Measurements from ENCODE around the gene SAXO1. TPM values are rescaled to one million over a fixed set of nuclear protein-coding genes. Genes with fewer than 3 reads are reported as not detected.

SAXO1 gene
- polyA plus RNA-seq, 3 donors, result not detected

DNA sequence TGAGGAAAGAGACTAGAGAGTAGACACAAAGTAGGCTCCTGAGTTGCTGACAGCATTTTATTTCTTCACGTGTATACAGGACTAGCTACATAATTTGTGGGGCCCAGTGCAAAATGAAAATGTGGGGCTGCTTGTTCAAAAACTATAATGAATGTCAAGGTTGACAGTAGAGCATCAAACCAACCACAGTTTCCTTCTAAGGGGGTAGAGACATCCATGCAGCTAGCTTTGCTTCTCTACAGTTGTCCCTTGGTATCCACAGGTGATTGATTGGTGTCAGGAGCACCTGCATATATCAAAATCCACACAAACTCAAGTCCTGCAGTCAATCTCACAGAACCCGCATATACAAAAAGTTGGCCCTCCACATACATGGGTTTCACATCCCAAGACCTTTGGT, 129.6 kb downstream of the SAXO1 start:
- H3K27ac ChIP-seq (ENCODE audit: low read depth in 1 of 2, low read length in 2 of 2), result no peak overlapping the region
- Mint-ChIP-seq H3K4me1 (no peaks in the 10 kb centered on the region), H3K9me3 (peaks cover 2 to 20% (median 3%) of the 10 kb centered on the region in 7 donors), H3K36me3 (no peaks in the 10 kb centered on the region), H3K4me3 (no peak overlapping the region), H3K27ac (no peak overlapping the region), H3K27me3 (ENCODE audit: low read depth in 3 of 3) (peaks cover 0 to 6% (median 0%) of the 10 kb centered on the region in 3 donors)
- H2AFZ ChIP-seq (ENCODE audit: insufficient read depth, low read depth, low read length, poor library complexity, severe bottlenecking), result no peak overlapping the region
- 100% methylated on average over 1 of the region's 2 CpGs for WGBS (ENCODE audit: insufficient coverage)
- DNase-seq, result no peak
- TF ChIP-seq, protein P1, sequence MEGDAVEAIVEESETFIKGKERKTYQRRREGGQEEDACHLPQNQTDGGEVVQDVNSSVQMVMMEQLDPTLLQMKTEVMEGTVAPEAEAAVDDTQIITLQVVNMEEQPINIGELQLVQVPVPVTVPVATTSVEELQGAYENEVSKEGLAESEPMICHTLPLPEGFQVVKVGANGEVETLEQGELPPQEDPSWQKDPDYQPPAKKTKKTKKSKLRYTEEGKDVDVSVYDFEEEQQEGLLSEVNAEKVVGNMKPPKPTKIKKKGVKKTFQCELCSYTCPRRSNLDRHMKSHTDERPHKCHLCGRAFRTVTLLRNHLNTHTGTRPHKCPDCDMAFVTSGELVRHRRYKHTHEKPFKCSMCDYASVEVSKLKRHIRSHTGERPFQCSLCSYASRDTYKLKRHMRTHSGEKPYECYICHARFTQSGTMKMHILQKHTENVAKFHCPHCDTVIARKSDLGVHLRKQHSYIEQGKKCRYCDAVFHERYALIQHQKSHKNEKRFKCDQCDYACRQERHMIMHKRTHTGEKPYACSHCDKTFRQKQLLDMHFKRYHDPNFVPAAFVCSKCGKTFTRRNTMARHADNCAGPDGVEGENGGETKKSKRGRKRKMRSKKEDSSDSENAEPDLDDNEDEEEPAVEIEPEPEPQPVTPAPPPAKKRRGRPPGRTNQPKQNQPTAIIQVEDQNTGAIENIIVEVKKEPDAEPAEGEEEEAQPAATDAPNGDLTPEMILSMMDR (IDR thresholded peaks at IDR 0.05), result no peak
- no peaks in the 10 kb centered on the region for H4K20me1 ChIP-seq (ENCODE audit: insufficient read depth, low read length)
- no peak overlapping the region for H3K4me3 ChIP-seq (replicated peaks in 1 of 3; ENCODE audit: low read depth in 2 of 3, low read length in 3 of 3)
- H3K36me3 ChIP-seq (replicated peaks in 1 of 2; ENCODE audit: control insufficient read depth in 1 of 2, insufficient read depth in 2 of 2, low read length in 2 of 2), result no peaks in the 10 kb centered on the region
- H3K9me3 ChIP-seq (replicated peaks in 1 of 2; ENCODE audit: control insufficient read depth in 1 of 2, insufficient read depth in 1 of 2, low read length in 2 of 2), result no peaks in the 10 kb centered on the region
- H3K4me1 ChIP-seq (ENCODE audit: control insufficient read depth in 1 of 2, insufficient read depth in 2 of 2, low read length in 2 of 2), result no peaks in the 10 kb centered on the region
- intact Hi-C loops (cut with micrococcal nuclease), result no loop called here
- H3K9ac ChIP-seq (ENCODE audit: insufficient read depth, low read length, poor library complexity, severe bottlenecking), result no peak overlapping the region
- H3K4me2 ChIP-seq (replicated peaks; ENCODE audit: extremely low read depth, low read length, poor library complexity, severe bottlenecking), result no peak overlapping the region
- no peaks in the 10 kb centered on the region for H3K79me2 ChIP-seq (ENCODE audit: insufficient read depth, low read length)
- H3K27me3 ChIP-seq (ENCODE audit: control insufficient read depth in 2 of 2, insufficient read depth in 2 of 2, low read length in 2 of 2), result no peaks in the 10 kb centered on the region

DNA sequence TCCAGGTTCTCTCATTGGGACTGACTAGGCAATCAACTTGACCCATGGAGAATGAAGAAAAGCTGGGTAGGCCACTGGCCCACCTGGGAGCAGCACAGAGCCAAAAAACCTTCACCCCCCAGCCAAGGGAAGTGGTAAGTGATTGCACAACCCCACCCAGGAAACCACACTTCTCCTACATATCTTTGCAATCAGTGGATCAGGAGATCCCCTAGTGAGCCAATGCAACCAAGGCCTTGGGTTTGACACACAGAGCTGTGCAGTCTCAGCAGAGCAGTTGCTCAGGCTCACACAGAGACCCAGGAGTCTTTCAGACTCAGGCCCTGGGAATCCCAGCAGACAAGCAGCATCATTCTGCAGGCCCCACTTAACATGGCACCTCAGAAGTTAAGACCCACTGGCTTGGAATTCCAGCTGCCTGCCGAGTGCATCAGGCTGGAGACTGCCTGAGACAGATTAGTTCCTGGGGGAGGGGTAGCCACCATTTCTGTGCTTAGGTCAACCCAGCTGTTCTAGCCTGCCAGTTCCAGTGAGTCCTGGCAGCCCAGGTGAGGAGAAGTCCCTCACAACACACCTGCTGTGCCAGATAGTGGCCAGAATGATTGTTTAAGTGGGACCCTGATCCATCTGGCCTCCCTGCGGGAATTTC, 136.4 kb downstream of the SAXO1 start:
- Histone ChIP-seq H3K9me3 (replicated peaks in 1 of 2; ENCODE audit: control insufficient read depth in 1 of 2, insufficient read depth in 1 of 2, low read length in 2 of 2) (peaks cover 7 to 16% of the 10 kb centered on the region in 2 donors), H3K9ac (ENCODE audit: insufficient read depth, low read length, poor library complexity, severe bottlenecking) (no peak overlapping the region), H3K27me3 (ENCODE audit: control insufficient read depth in 2 of 2, insufficient read depth in 2 of 2, low read length in 2 of 2) (no peaks in the 10 kb centered on the region), H3K4me2 (replicated peaks; ENCODE audit: extremely low read depth, low read length, poor library complexity, severe bottlenecking) (no peak overlapping the region), H4K20me1 (ENCODE audit: insufficient read depth, low read length) (no peaks in the 10 kb centered on the region), H3K27ac (ENCODE audit: low read depth in 1 of 2, low read length in 2 of 2) (no peak overlapping the region), H3K36me3 (replicated peaks in 1 of 2; ENCODE audit: control insufficient read depth in 1 of 2, insufficient read depth in 2 of 2, low read length in 2 of 2) (no peaks in the 10 kb centered on the region), H3K4me1 (ENCODE audit: control insufficient read depth in 1 of 2, insufficient read depth in 2 of 2, low read length in 2 of 2) (no peaks in the 10 kb centered on the region), H3K4me3 (replicated peaks in 1 of 3; ENCODE audit: low read depth in 2 of 3, low read length in 3 of 3) (no peak overlapping the region), H2AFZ (ENCODE audit: insufficient read depth, low read depth, low read length, poor library complexity, severe bottlenecking) (no peak overlapping the region), H3K79me2 (ENCODE audit: insufficient read depth, low read length) (no peaks in the 10 kb centered on the region)
- Mint-ChIP-seq H3K27me3 (ENCODE audit: low read depth in 3 of 3) (no peaks in the 10 kb centered on the region), H3K36me3 (no peaks in the 10 kb centered on the region), H3K27ac (no peak overlapping the region), H3K4me1 (peaks cover 8% of the 10 kb centered on the region), H3K4me3 (no peak overlapping the region), H3K9me3 (peaks cover 11 to 28% (median 20%) of the 10 kb centered on the region in 7 donors)
- DNase-seq, result no peak
- intact Hi-C loops (cut with micrococcal nuclease), result no loop called here
- TF ChIP-seq, protein P1 (IDR thresholded peaks at IDR 0.05), result no peak
- 100% methylated on average over 1 of the region's 2 CpGs for WGBS (ENCODE audit: insufficient coverage)
